Measurements from ENCODE around the gene CDK8.
A peak's percentile ranks its signal among the peaks of the same experiment; 100 is the strongest.

The CDK8 gene

DNA sequence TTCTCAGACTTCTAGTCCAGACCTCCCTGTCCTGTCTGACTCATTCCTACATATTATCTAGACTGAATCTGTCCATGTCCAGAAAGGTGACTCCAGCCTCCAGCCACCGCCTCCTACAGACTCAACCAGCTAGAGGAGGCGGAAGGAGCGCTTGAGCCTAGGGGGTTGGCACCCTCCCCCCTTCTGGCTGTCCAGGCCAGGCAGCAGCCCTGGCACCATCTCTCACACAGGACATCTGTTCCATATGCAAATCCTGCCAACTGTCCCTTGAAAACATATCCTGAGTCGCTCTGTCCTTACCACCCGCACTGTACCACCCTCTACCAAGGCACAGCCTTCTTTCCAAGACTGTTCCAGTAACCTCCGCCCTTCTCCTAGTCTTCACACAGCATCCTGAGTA is 152.9 kb downstream of the CDK8 start:
- no peaks in the 10 kb centered on the region for H3K4me1 ChIP-seq (ENCODE audit: control insufficient read depth, insufficient read depth, low read length)
- H3K4me3 ChIP-seq (ENCODE audit: low read length in 2 of 2): no peak overlapping the region
- H3K27ac ChIP-seq (ENCODE audit: low read length): no peak overlapping the region
- H3K36me3 ChIP-seq (ENCODE audit: control insufficient read depth in 2 of 2, insufficient read depth in 2 of 2, low read length in 2 of 2): peaks cover 9 to 13% of the 10 kb centered on the region in 2 donors
- H3K27me3 ChIP-seq (ENCODE audit: control insufficient read depth in 1 of 2, insufficient read depth in 2 of 2, low read length in 2 of 2): no peaks in the 10 kb centered on the region
- H3K9ac ChIP-seq (ENCODE audit: low read length in 2 of 2): no peak overlapping the region
- no peaks in the 10 kb centered on the region for H3K9me3 ChIP-seq (ENCODE audit: control insufficient read depth in 2 of 2, low read length in 2 of 2)

DNA sequence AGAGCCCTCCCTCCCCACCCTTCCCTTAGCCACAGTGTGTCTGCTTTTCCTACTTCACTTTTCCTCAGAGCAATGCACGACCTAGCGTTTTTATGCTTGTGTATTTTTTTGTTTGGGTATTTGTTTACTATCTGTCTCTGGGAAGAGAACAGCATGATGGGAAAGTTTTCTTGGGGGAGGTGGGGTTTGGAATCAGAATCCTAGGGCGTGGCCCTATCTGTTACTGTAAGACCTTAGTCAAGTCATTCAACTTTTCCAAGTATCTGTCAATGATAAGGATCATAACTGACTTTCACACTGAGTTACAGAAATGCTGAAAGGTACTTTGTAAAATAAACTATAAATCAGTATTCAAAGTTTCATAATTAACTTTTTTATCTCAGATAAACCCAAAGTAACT is 157.3 kb downstream of the CDK8 start:
- peaks cover 0 to 1% of the 10 kb centered on the region in 2 donors for H3K36me3 ChIP-seq (ENCODE audit: control insufficient read depth in 2 of 2, insufficient read depth in 2 of 2, low read length in 2 of 2)
- peaks cover 0 to 3% of the 10 kb centered on the region in 2 donors for H3K9me3 ChIP-seq (ENCODE audit: control insufficient read depth in 2 of 2, low read length in 2 of 2)
- H3K4me1 ChIP-seq (ENCODE audit: control insufficient read depth, insufficient read depth, low read length): no peaks in the 10 kb centered on the region
- H3K9ac ChIP-seq (ENCODE audit: low read length in 2 of 2): no peak overlapping the region
- H3K27me3 ChIP-seq (ENCODE audit: control insufficient read depth in 1 of 2, insufficient read depth in 2 of 2, low read length in 2 of 2): no peaks in the 10 kb centered on the region
- no peak overlapping the region for H3K27ac ChIP-seq (ENCODE audit: low read length)
- no peak overlapping the region for H3K4me3 ChIP-seq (ENCODE audit: low read length in 2 of 2)

DNA sequence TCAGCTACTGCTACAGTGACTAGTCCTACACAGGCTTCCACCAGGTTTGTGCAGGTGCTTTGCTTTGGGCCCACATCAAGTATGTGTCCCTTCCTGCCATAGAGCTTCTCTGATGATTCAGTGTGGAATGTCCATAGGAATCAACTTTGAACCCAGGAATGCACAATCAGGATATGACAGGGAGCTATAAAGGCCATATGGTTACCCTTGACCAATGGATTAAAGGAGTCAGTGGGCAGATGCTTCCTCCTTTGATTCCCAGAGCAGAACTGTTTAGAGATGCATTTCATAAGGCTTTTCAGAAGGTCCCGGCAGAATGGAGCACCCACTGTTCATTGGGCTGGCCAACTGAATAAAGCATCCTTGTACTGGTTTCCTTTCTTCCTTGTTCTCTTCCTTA is 158.3 kb downstream of the CDK8 start:
- no peak overlapping the region for H3K27ac ChIP-seq (ENCODE audit: low read length)
- H3K9me3 ChIP-seq (ENCODE audit: control insufficient read depth in 2 of 2, low read length in 2 of 2): peaks cover 0 to 3% of the 10 kb centered on the region in 2 donors
- H3K9ac ChIP-seq (ENCODE audit: low read length in 2 of 2): no peak overlapping the region
- H3K27me3 ChIP-seq (ENCODE audit: control insufficient read depth in 1 of 2, insufficient read depth in 2 of 2, low read length in 2 of 2): no peaks in the 10 kb centered on the region
- no peaks in the 10 kb centered on the region for H3K4me1 ChIP-seq (ENCODE audit: control insufficient read depth, insufficient read depth, low read length)
- no peaks in the 10 kb centered on the region for H3K36me3 ChIP-seq (ENCODE audit: control insufficient read depth in 2 of 2, insufficient read depth in 2 of 2, low read length in 2 of 2)
- H3K4me3 ChIP-seq (ENCODE audit: low read length in 2 of 2): no peak overlapping the region

DNA sequence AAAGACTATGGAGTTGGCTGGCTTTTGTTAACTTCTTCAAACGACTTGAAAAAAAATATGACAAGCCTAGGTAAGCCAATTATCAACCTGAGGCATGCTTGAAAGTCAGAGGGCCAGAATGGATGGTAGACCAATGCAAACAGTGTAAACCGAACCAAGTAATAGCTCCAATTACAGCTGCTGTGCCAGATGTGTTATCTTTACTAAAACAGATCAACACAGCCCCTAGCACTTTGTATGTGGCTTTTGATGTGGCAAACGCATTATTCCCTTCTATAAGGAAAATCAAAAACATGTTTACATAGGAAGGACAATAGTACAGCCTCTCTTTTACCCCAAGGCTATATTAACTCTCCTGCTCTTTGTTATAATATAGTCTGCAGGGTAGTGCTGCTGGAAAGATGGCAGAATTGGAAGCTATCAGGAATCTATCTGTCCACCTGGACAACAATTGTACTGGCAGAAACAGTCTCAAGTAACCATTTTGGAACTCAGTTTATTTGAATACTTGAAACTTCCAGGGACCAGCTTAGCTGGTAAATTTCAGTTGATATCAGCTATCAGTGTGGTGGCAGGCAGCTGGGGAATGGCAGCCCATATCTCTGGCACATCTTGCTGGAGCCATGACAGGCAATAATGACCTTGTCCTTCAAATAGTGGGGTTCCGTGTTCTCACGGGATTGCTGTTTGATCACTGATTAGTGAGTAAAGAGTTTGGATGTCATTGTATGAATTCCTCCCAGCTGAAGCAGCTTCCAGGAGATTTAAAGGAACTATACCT is 159.2 kb downstream of the CDK8 start:
- Histone ChIP-seq H3K4me3 (ENCODE audit: low read length in 2 of 2) (no peak overlapping the region), H3K9me3 (ENCODE audit: control insufficient read depth in 2 of 2, low read length in 2 of 2) (peaks cover 0 to 3% of the 10 kb centered on the region in 2 donors), H3K27ac (ENCODE audit: low read length) (no peak overlapping the region), H3K9ac (ENCODE audit: low read length in 2 of 2) (no peak overlapping the region), H3K36me3 (ENCODE audit: control insufficient read depth in 2 of 2, insufficient read depth in 2 of 2, low read length in 2 of 2) (no peaks in the 10 kb centered on the region), H3K4me1 (ENCODE audit: control insufficient read depth, insufficient read depth, low read length) (no peaks in the 10 kb centered on the region), H3K27me3 (ENCODE audit: control insufficient read depth in 1 of 2, insufficient read depth in 2 of 2, low read length in 2 of 2) (no peaks in the 10 kb centered on the region)

DNA sequence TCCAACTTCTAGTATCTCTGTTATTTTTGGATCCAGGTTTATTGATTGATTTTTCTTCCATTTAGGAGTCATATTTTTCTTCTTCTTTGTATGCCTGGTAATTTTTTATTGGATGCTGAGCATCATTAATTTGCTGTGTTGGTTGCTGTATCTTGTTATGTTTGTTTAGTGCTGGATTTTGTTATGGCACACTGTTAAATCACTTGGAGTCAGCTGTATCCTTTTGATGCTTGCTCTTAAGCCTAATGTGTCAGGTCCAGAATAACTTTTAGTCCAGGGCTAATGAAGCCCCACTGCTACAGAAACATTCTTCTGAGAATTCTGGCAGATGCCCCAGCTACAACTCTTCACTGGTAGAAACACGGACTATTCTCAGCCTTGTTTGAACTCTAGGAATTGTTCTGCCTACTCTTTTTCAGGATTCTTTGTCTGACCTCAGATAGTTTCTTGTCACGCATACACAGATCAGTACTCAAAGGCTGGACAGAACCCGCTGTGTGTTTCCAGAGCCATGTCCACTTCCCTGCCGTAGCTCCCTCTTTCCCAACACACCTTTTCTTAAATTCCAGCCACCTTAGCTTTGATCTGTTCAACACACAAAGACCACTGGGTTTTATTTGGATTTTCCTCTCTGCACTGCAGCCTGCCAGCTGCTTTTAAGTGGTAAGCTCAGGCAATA is 166.5 kb downstream of the CDK8 start:
- peak overlapping the region in 1 of 2 donors; percentile 14 for H3K4me3 ChIP-seq (ENCODE audit: low read length in 2 of 2)
- H3K27ac ChIP-seq (ENCODE audit: low read length): peak overlapping the region; percentile 74

DNA sequence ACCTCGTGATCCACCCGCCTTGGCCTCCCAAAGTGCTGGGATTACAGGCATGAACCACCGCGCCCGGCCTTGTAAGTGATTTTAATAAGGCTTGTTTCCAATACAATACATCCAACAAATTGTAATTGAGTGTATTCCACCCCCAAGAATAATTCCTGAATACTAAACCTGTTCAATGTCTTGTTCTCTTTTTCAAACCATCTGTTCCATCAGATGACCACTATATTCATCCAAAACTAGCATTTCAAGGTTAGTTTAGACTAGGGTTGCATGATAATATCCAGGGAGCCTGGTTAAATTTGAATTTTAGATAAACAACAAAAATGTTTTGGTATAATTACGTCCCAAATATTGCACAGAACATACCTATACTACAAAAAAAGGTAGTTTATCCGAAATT is 168.1 kb downstream of the CDK8 start:
- Histone ChIP-seq H3K27ac (ENCODE audit: low read length) (peak overlapping the region; percentile 74), H3K9ac (ENCODE audit: low read length in 2 of 2) (no peak overlapping the region), H3K4me1 (ENCODE audit: control insufficient read depth, insufficient read depth, low read length) (peaks cover 39% of the 10 kb centered on the region), H3K9me3 (ENCODE audit: control insufficient read depth in 2 of 2, low read length in 2 of 2) (no peaks in the 10 kb centered on the region), H3K36me3 (ENCODE audit: control insufficient read depth in 2 of 2, insufficient read depth in 2 of 2, low read length in 2 of 2) (no peaks in the 10 kb centered on the region), H3K27me3 (ENCODE audit: control insufficient read depth in 1 of 2, insufficient read depth in 2 of 2, low read length in 2 of 2) (no peaks in the 10 kb centered on the region), H3K4me3 (ENCODE audit: low read length in 2 of 2) (no peak overlapping the region)

More for the DNA sequence above, 166.5 kb downstream of the CDK8 start:
- H3K36me3 ChIP-seq (ENCODE audit: control insufficient read depth in 2 of 2, insufficient read depth in 2 of 2, low read length in 2 of 2): no peaks in the 10 kb centered on the region
- no peaks in the 10 kb centered on the region for H3K27me3 ChIP-seq (ENCODE audit: control insufficient read depth in 1 of 2, insufficient read depth in 2 of 2, low read length in 2 of 2)
- no peaks in the 10 kb centered on the region for H3K9me3 ChIP-seq (ENCODE audit: control insufficient read depth in 2 of 2, low read length in 2 of 2)
- peak overlapping the region; percentile 41 to 51 for H3K9ac ChIP-seq (ENCODE audit: low read length in 2 of 2)
- peaks cover 23% of the 10 kb centered on the region for H3K4me1 ChIP-seq (ENCODE audit: control insufficient read depth, insufficient read depth, low read length)

DNA sequence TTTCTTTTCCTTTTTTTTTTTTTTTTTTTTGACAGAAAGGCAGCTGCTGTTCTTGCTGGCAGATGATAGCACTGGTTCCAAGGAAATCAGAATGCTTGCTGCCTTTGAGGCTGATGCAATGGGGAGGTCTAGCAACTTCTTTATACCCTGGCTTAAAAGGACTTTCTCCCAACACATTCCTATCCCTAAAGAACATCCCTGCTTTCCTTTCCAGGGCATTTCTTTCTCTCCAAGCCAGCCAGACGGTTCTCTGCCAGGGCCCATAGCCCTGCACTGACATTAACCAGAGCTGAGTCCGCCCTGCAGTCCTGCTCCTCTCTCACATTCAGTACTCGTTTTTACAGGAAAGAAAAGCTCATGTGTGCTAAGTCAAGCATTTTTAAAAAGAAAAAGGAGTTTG is 169.7 kb downstream of the CDK8 start:
- Histone ChIP-seq H3K4me3 (ENCODE audit: low read length in 2 of 2) (peak overlapping the region in 1 of 2 donors; percentile 57), H3K9ac (ENCODE audit: low read length in 2 of 2) (peak overlapping the region; percentile 82 to 83), H3K27ac (ENCODE audit: low read length) (peak overlapping the region; percentile 99)

DNA sequence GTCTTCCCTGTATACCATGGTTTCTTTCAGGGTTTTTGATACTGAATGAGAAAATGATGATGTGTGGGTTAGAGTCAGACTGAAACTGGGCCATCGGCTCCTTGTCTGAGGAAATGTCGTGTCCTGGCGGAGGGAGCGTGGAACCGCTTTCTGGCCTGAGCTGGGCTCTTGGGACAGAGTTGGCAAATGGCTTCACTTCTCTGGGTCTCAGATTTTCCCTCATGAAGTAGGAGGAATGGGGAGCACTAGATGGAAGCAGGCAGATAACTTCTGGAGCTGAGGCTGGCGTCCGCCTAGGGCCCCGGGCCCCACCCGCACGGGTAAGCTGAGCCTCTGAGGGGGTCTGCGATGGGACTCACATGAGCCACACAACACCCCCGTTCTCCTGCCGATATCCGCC is 170.3 kb downstream of the CDK8 start:
- Histone ChIP-seq H3K4me3 (ENCODE audit: low read length in 2 of 2) (peak overlapping the region; percentile 26 to 57), H3K36me3 (ENCODE audit: control insufficient read depth in 2 of 2, insufficient read depth in 2 of 2, low read length in 2 of 2) (no peaks in the 10 kb centered on the region), H3K9me3 (ENCODE audit: control insufficient read depth in 2 of 2, low read length in 2 of 2) (no peaks in the 10 kb centered on the region), H3K9ac (ENCODE audit: low read length in 2 of 2) (peak overlapping the region; percentile 82 to 83), H3K4me1 (ENCODE audit: control insufficient read depth, insufficient read depth, low read length) (peaks cover 40% of the 10 kb centered on the region), H3K27ac (ENCODE audit: low read length) (peak overlapping the region; percentile 99), H3K27me3 (ENCODE audit: control insufficient read depth in 1 of 2, insufficient read depth in 2 of 2, low read length in 2 of 2) (no peaks in the 10 kb centered on the region)

More for the DNA sequence above, 169.7 kb downstream of the CDK8 start:
- H3K4me1 ChIP-seq (ENCODE audit: control insufficient read depth, insufficient read depth, low read length): peaks cover 40% of the 10 kb centered on the region
- no peaks in the 10 kb centered on the region for H3K9me3 ChIP-seq (ENCODE audit: control insufficient read depth in 2 of 2, low read length in 2 of 2)
- no peaks in the 10 kb centered on the region for H3K36me3 ChIP-seq (ENCODE audit: control insufficient read depth in 2 of 2, insufficient read depth in 2 of 2, low read length in 2 of 2)
- no peaks in the 10 kb centered on the region for H3K27me3 ChIP-seq (ENCODE audit: control insufficient read depth in 1 of 2, insufficient read depth in 2 of 2, low read length in 2 of 2)

DNA sequence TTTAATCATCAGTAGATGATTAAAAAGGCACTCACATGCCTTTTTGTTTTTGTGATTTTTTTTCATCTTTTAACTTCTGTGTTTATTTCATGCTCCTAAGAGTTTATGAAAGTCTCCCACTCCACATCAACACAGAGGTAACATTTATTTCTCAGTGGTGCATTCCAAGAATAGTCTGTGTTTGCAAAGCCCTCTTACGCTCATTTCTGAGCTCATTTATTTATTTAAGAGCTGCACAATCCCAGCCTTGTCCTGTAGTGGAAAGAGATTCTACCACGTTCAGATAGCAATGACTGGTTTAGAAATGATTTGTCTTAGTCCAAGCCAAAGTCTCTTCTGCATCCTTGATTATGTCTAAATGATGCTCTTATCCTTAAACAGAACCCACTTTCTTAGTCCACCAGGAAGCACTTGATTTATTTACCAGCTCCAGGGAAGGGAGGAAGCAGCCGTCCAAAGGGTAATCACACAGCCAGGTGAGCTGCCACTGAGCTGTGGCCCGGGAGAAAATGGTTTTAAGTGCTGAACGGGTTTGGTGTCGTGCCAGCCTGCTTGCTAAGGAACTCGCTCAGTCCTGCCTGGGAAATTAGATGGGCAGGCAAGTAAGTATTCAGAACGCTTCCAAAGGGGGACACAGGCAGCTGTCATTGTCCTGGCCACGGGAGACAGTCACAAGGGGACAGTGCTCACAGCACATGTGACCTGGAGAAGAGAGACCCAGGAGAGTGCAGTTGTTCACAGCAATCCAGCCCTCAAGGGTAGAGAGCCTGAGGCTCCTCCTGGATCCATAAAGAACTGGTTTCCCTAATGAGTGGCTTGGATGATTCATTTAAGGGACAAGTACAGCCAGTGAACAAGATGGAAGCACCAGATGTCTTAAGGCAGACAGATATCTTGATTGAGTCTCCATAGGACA is 171.8 kb downstream of the CDK8 start:
- peaks cover 41% of the 10 kb centered on the region for H3K4me1 ChIP-seq (ENCODE audit: control insufficient read depth, insufficient read depth, low read length)
- no peaks in the 10 kb centered on the region for H3K27me3 ChIP-seq (ENCODE audit: control insufficient read depth in 1 of 2, insufficient read depth in 2 of 2, low read length in 2 of 2)
- H3K4me3 ChIP-seq (ENCODE audit: low read length in 2 of 2): peak overlapping the region in 1 of 2 donors; percentile 59
- H3K27ac ChIP-seq (ENCODE audit: low read length): peak overlapping the region; percentile 99
- H3K9ac ChIP-seq (ENCODE audit: low read length in 2 of 2): peak overlapping the region; percentile 71 to 82
- no peaks in the 10 kb centered on the region for H3K9me3 ChIP-seq (ENCODE audit: control insufficient read depth in 2 of 2, low read length in 2 of 2)
- H3K36me3 ChIP-seq (ENCODE audit: control insufficient read depth in 2 of 2, insufficient read depth in 2 of 2, low read length in 2 of 2): no peaks in the 10 kb centered on the region

DNA sequence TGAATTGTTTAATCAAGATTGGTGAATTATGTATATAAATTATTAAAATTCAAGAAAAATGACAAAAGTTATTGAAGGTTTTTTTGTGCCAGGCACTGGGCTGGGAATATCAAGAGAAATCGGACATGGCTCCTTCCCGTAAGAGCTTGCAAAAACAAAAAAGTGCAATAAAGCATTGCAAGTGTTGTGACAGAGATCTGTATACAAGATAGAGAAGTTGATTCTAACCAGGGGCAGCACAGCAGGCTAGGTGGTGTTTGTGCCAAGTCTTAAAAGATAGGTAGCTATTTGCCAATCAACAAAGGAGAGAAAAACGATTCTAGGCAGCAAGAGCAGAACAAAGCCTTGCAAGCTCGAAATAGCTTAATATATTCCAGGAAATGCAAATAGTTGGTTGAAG is 179.8 kb downstream of the CDK8 start:
- H3K9me3 ChIP-seq (ENCODE audit: control insufficient read depth in 2 of 2, low read length in 2 of 2): peaks cover 5 to 20% of the 10 kb centered on the region in 2 donors
- H3K27me3 ChIP-seq (ENCODE audit: control insufficient read depth in 1 of 2, insufficient read depth in 2 of 2, low read length in 2 of 2): no peaks in the 10 kb centered on the region
- no peaks in the 10 kb centered on the region for H3K36me3 ChIP-seq (ENCODE audit: control insufficient read depth in 2 of 2, insufficient read depth in 2 of 2, low read length in 2 of 2)
- H3K4me3 ChIP-seq (ENCODE audit: low read length in 2 of 2): no peak overlapping the region
- peak overlapping the region; percentile 1 for H3K27ac ChIP-seq (ENCODE audit: low read length)
- peaks cover 10% of the 10 kb centered on the region for H3K4me1 ChIP-seq (ENCODE audit: control insufficient read depth, insufficient read depth, low read length)
- H3K9ac ChIP-seq (ENCODE audit: low read length in 2 of 2): peak overlapping the region in 1 of 2 donors; percentile 56
